ENCODE data around the gene PKN3.

Gene PKN3

GRCh38 chr9:128714586-128715435 lies 12.5 kb downstream of the PKN3 start:
- H3K27ac ChIP-seq, result no peak overlapping the region
- no peak for TF ChIP-seq CTCF (conservative IDR thresholded peaks at IDR 0.05)

GRCh38 chr9:128715436-128715750 lies 13.1 kb downstream of the PKN3 start:
- no peak overlapping the region for H3K27ac ChIP-seq
- TF ChIP-seq CTCF (conservative IDR thresholded peaks at IDR 0.05), result no peak

- H3K27ac ChIP-seq, result no peak overlapping the region
- no peak for TF ChIP-seq CTCF (conservative IDR thresholded peaks at IDR 0.05)
Observed at GRCh38 chr9:128716581-128717254, 14.4 kb downstream of the PKN3 start.

- no peak overlapping the region for H3K27ac ChIP-seq
Observed at GRCh38 chr9:128718047-128718446, 15.7 kb downstream of the PKN3 start.

DNA sequence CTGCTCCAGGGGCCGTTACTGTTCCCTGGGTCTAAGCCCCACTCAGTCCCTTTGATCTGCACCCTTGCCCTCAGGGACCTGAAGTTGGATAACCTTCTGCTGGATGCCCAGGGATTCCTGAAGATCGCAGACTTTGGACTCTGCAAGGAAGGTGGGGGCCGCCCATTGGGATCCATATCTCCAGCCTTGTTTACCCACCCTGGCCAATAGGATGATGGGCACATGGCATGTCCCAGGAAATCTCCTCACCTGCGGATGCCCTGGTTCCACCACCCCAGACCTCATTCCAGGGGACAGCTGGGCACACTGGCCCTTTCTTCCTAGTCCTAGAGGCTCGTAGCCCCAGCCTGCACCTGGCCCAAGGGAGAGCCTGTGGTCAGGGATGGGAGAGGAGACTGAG lies 16.2 kb downstream of the PKN3 start:
- no peak overlapping the region for H3K27ac ChIP-seq
- TF ChIP-seq CTCF (conservative IDR thresholded peaks at IDR 0.05), result no peak

More at GRCh38 chr9:128718047-128718446, 15.7 kb downstream of the PKN3 start:
- TF ChIP-seq CTCF (conservative IDR thresholded peaks at IDR 0.05), result no peak

DNA sequence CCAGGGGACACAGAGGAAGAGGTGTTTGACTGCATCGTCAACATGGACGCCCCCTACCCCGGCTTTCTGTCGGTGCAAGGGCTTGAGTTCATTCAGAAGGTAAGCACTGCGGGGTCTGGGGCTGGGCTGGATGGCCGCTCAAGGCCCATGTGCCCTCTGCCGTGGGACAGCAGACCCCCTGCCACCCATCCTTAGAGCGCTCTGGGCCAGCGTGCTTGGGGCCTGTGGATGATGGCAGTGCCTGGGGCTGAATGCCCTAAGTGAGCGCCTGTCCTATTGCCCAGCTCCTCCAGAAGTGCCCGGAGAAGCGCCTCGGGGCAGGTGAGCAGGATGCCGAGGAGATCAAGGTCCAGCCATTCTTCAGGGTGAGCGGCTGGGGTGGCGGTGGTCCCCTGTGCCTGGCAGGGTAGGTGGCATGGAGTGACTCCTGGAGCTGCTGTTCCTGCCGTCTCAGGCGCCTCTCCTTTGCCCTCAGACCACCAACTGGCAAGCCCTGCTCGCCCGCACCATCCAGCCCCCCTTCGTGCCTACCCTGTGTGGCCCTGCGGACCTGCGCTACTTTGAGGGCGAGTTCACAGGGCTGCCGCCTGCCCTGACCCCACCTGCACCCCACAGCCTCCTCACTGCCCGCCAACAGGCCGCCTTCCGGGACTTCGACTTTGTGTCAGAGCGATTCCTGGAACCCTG lies 17.8 kb downstream of the PKN3 start:
- no peak overlapping the region for H3K27ac ChIP-seq
- no peak for TF ChIP-seq CTCF (conservative IDR thresholded peaks at IDR 0.05)

DNA sequence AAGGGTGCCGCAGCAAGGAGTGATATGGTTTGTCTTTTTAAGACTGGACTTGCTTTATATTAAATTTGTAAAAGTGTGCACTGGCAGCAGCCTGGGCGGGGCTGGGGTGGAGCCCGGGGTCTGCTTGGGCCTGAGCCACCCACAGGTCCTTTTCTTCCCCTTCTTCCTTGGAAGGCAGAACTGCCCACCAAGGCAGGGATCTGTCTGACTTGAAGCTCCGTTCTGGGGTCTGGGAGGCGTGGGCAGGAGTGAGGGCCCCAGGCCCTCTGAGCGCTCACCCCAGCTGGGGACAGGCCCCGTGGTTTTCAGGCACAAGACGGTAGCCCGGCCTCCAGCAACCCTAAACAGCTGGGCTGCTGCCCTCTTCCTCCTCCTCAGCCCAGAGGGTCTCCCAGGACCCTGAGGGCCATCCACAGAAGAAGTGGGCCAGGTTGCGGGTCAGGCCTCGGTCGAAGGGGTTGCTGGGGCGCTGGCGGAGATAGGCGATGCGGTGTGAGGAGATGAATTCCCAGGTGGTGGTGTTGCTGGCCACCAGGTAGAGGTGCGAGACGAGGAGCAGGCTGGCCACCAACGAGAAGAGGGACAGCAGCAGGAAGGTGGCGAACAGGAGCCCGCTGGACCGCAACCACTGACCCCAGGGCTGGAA lies 18.7 kb downstream of the PKN3 start:
- TF ChIP-seq CTCF (conservative IDR thresholded peaks at IDR 0.05), result no peak
- no peak overlapping the region for H3K27ac ChIP-seq
